ENCODE data around the gene LIPG.

The LIPG gene

GRCh38 chr18:49613641-49614151 lies 51.8 kb downstream of the LIPG start:
- no peak for DNase-seq

- DNase-seq, result no peak
Observed at GRCh38 chr18:49616618-49617328, 54.9 kb downstream of the LIPG start.

- DNase-seq, result no peak
Observed at GRCh38 chr18:49617329-49617695, 55.5 kb downstream of the LIPG start.

GRCh38 chr18:49617865-49618264 lies 56.0 kb downstream of the LIPG start:
- DNase-seq, result no peak

GRCh38 chr18:49618742-49619681 lies 57.2 kb downstream of the LIPG start:
- no peak for DNase-seq

- no peak for DNase-seq
Observed at GRCh38 chr18:49619801-49620200, 57.9 kb downstream of the LIPG start.

GRCh38 chr18:49621301-49621700 lies 59.4 kb downstream of the LIPG start:
- no peak for DNase-seq

- no peak for DNase-seq
Observed at GRCh38 chr18:49621717-49622351, 60.0 kb downstream of the LIPG start.

GRCh38 chr18:49623571-49623970 lies 61.7 kb downstream of the LIPG start:
- DNase-seq, result no peak

GRCh38 chr18:49625021-49625691 lies 63.3 kb downstream of the LIPG start:
- no peak for DNase-seq

GRCh38 chr18:49626842-49627467 lies 65.1 kb downstream of the LIPG start:
- DNase-seq, result no peak

GRCh38 chr18:49628119-49628518 lies 66.3 kb downstream of the LIPG start:
- DNase-seq, result no peak

- DNase-seq, result no peak
Observed at GRCh38 chr18:49628881-49629795, 67.3 kb downstream of the LIPG start.

- no peak for DNase-seq
Observed at GRCh38 chr18:49630246-49630699, 68.4 kb downstream of the LIPG start.

GRCh38 chr18:49631146-49631866 lies 69.4 kb downstream of the LIPG start:
- DNase-seq, result no peak

GRCh38 chr18:49632588-49632987 lies 70.7 kb downstream of the LIPG start:
- DNase-seq, result no peak

- DNase-seq, result no peak
Observed at GRCh38 chr18:49638209-49638785, 76.4 kb downstream of the LIPG start.

- no peak for DNase-seq
Observed at GRCh38 chr18:49638891-49639557, 77.2 kb downstream of the LIPG start.

GRCh38 chr18:49639643-49640391 lies 78.0 kb downstream of the LIPG start:
- no peak for DNase-seq
